ENCODE measurements around the gene BAG5. TPM values are rescaled to one million over a fixed set of nuclear protein-coding genes. Genes with fewer than 3 reads are reported as not detected.

Gene BAG5
- total and polyA plus RNA-seq, 2 of the 4 experiments (the other 2 are of a cell fraction) = 6.7 to 22.2 TPM

DNA sequence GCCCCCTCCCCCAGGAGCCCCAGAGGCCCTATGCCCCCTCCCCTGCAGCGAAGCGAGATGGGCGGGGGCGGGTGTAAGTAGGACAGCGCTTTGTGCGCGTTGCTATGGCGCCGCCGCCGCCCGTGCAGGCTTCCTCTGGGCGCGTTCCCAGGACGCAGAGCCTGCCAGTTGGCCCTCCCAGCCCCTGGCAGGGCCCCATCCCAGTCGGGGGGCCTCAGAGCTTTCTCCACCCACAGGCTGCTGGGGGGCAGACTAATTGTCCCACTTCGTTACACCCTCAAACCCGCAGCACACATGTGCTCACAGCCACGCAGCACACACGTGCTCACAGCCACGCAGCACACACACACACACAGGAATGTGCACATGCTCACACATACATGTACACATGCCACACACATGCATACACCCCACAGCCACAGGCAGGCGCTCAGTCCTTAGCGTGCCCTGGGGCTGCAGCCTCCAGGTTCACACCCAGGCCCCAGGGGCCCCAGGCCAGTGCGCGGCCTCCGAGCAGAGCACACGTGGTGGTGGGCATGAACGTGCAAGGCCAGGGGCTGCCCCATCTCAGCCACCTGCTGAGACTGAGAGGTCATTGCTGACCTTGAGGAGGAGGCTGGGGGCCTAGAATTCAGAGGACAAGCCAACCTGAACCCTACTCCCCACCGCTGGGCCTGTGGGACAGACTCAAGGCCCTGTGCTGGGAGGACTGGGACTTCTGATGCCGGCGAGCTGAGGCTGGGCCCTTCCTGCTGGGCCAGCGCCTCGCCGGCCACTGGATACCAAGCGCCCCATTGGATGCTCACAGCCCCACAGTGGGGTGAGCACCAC, 17.9 kb downstream of the BAG5 start:
- dilution Hi-C loops (cut with HindIII; ENCODE audit: low sequenced_read_pairs, unreplicated experiment) = no loop called here
- no peak overlapping the region for H3K56ac ChIP-seq (ENCODE audit: extremely low read depth, insufficient read depth, low read length)
- no peak overlapping the region for H3K18ac ChIP-seq (ENCODE audit: low read depth, low read length)
- ChIA-PET POLR2A (ENCODE audit: unreplicated experiment) (no interaction called here), CTCF (no interaction called here)
- no peaks in the 10 kb centered on the region for H3K9me3 ChIP-seq (ENCODE audit: control insufficient read depth, insufficient read depth, low read length)
- no peak overlapping the region for H2BK20ac ChIP-seq (ENCODE audit: low read depth, low read length)
- intact Hi-C loops (cut with micrococcal nuclease) = no loop called here
- no peak overlapping the region for H3K4ac ChIP-seq (ENCODE audit: low read depth, low read length)
- DNase-seq (no peak), ATAC-seq (ENCODE audit: low read depth) (no peak)
- no peaks in the 10 kb centered on the region for H3K9me1 ChIP-seq (ENCODE audit: insufficient read depth, low read length)
- no peak overlapping the region; the same call in 1 of the 2 replicates for H3K14ac ChIP-seq (replicated peaks; ENCODE audit: low read depth, low read length)
- no peak overlapping the region for H3K9ac ChIP-seq (ENCODE audit: low read depth, low read length)
- H4K20me1 ChIP-seq (ENCODE audit: insufficient read depth, low read length) = peaks cover 8% of the 10 kb centered on the region; the same call in 1 of the 2 replicates
- no peak overlapping the region; the same call in 1 of the 2 replicates for H2AK5ac ChIP-seq (ENCODE audit: low read depth, low read length)
- TF ChIP-seq CHD1 (IDR thresholded peaks at IDR 0.05; ENCODE audit: low read depth, low read length) = no peak
- no peak for TF ChIP-seq SMC3 (IDR thresholded peaks at IDR 0.05; ENCODE audit: low read depth, low read length)
- no peak for TF ChIP-seq MAZ (IDR thresholded peaks at IDR 0.05; ENCODE audit: borderline replicate concordance, low read depth, low read length)
- no peak for TF ChIP-seq FOS (IDR thresholded peaks at IDR 0.05; ENCODE audit: low read depth, low read length)
- TF ChIP-seq RAD21 (IDR thresholded peaks at IDR 0.05; ENCODE audit: low read length) = no peak
- no peak overlapping the region for H2BK15ac ChIP-seq (ENCODE audit: low read depth, low read length)
- no peak overlapping the region for H3K4me2 ChIP-seq (ENCODE audit: low read depth, low read length)
- H3K4me1 ChIP-seq (ENCODE audit: control insufficient read depth, insufficient read depth, low read length) = peaks cover 23% of the 10 kb centered on the region
- no peak overlapping the region for H4K91ac ChIP-seq (ENCODE audit: insufficient read depth, low read depth, low read length)
- H4K8ac ChIP-seq (ENCODE audit: low read depth in 2 of 2, low read length in 2 of 2) = no peak overlapping the region
- no peaks in the 10 kb centered on the region for H3K27me3 ChIP-seq (ENCODE audit: control insufficient read depth, insufficient read depth, low read length)
- WGBS, 2 experiments (ENCODE audit: extremely low coverage in 2 of 2, insufficient read length in 1 of 2) = 78% methylated on average over 8 of the region's 35 CpGs; no CpG with 5 or more reads in 1 of the 2 experiments
- in situ Hi-C loops (cut with MboI; ENCODE audit: low sequenced_read_pairs) = no loop called here
- H2BK5ac ChIP-seq (ENCODE audit: low read depth, low read length, poor library complexity, severe bottlenecking) = no peak overlapping the region
- no peaks in the 10 kb centered on the region; a peak in 1 of 4 replicates for H3K79me1 ChIP-seq (ENCODE audit: low read depth in 1 of 2, low read length in 2 of 2)
- H3K36me3 ChIP-seq (ENCODE audit: control insufficient read depth, insufficient read depth, low read length) = no peaks in the 10 kb centered on the region
- H3K23ac ChIP-seq (ENCODE audit: low read depth, low read length) = no peak overlapping the region
- no peak overlapping the region for H3K27ac ChIP-seq (ENCODE audit: insufficient read depth, low read length)
- H2AFZ ChIP-seq (replicated peaks; ENCODE audit: low read length, poor library complexity) = no peak overlapping the region
- H3K4me3 ChIP-seq (ENCODE audit: insufficient read depth, low read depth, low read length) = no peak overlapping the region
- H2BK120ac ChIP-seq (ENCODE audit: low read depth, low read length) = no peak overlapping the region
- H2AK9ac ChIP-seq (replicated peaks; ENCODE audit: low read depth, low read length, poor library complexity) = no peak overlapping the region
- no TSS peak for BruUV-seq (replicated peaks)
- no peak overlapping the region for H4K5ac ChIP-seq (ENCODE audit: low read depth, low read length)
